Measurements from ENCODE around the gene KLK10. TPM values are rescaled to one million over a fixed set of nuclear protein-coding genes. Genes with fewer than 3 reads are reported as not detected.

The KLK10 gene
- total and polyA plus RNA-seq, 2 donors (not counting 3 experiments of a cell fraction or from before 2014, with no cell fraction given), result not detected

DNA sequence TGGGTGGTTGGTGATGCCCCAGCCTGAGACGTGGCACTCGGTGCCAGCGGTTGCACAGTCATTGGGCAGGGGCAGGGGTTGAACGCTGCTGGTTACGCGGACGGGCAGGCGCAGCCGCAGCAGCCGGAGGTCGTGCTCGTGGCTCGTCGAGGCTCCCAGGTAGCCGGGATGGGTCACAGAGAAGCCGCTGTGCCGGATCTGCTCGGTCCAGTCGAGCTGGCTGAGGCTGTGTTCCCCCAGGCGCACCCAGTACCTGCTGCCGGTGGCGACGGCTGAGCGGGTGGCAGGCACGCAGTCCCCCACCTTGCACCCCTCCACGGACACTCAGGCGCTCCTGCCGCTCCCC, 12.3 kb upstream of the KLK10 start:
- H3K79me2 ChIP-seq (ENCODE audit: control insufficient read depth, insufficient read depth, low read length), result no peaks in the 10 kb centered on the region
- dilution Hi-C loops (cut with MboI; ENCODE audit: extremely low pct_ligation_motif_present, low sequenced_read_pairs) (no loop called here), intact Hi-C loops (cut with micrococcal nuclease) (no loop called here)
- no peak overlapping the region for H3K9ac ChIP-seq (replicated peaks; ENCODE audit: extremely low read depth, insufficient read depth, low read length)
- ChIA-PET CTCF (no interaction called here), POLR2A (no interaction called here)
- TF ChIP-seq, protein P1, sequence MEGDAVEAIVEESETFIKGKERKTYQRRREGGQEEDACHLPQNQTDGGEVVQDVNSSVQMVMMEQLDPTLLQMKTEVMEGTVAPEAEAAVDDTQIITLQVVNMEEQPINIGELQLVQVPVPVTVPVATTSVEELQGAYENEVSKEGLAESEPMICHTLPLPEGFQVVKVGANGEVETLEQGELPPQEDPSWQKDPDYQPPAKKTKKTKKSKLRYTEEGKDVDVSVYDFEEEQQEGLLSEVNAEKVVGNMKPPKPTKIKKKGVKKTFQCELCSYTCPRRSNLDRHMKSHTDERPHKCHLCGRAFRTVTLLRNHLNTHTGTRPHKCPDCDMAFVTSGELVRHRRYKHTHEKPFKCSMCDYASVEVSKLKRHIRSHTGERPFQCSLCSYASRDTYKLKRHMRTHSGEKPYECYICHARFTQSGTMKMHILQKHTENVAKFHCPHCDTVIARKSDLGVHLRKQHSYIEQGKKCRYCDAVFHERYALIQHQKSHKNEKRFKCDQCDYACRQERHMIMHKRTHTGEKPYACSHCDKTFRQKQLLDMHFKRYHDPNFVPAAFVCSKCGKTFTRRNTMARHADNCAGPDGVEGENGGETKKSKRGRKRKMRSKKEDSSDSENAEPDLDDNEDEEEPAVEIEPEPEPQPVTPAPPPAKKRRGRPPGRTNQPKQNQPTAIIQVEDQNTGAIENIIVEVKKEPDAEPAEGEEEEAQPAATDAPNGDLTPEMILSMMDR (IDR thresholded peaks at IDR 0.05; ENCODE audit: extremely low read depth in 1 of 2, insufficient read depth in 1 of 2, low read depth in 1 of 2, low read length in 2 of 2), result no peak
- TF ChIP-seq POLR2AphosphoS5 (IDR thresholded peaks at IDR 0.05; ENCODE audit: insufficient read depth, low read depth, low read length) (no peak), JUN (IDR thresholded peaks at IDR 0.05; ENCODE audit: borderline replicate concordance, insufficient read depth, insufficient read length, low read depth) (no peak), POLR2A (IDR thresholded peaks at IDR 0.05; ENCODE audit: low read depth, low read length) (no peak), FOS (IDR thresholded peaks at IDR 0.05; ENCODE audit: borderline replicate concordance, insufficient read depth, low read length) (no peak), EZH2 (IDR thresholded peaks at IDR 0.05; ENCODE audit: borderline replicate concordance, low read depth, low read length, severe bottlenecking) (no peak), GATA2 (IDR thresholded peaks at IDR 0.05; ENCODE audit: insufficient read depth, insufficient read length, low read depth, low read length) (no peak), MYC (IDR thresholded peaks at IDR 0.05; ENCODE audit: low read depth, low read length) (no peak)
- TF ChIP-seq, protein P2, sequence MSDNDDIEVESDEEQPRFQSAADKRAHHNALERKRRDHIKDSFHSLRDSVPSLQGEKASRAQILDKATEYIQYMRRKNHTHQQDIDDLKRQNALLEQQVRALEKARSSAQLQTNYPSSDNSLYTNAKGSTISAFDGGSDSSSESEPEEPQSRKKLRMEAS (IDR thresholded peaks at IDR 0.05; ENCODE audit: insufficient read depth, insufficient read length), result no peak
- H3K27ac ChIP-seq (ENCODE audit: insufficient read depth, low read depth, low read length), result no peak overlapping the region
- no TSS peak for BruUV-seq (replicated peaks)
- no peaks in the 10 kb centered on the region for H4K20me1 ChIP-seq (replicated peaks; ENCODE audit: control insufficient read depth, extremely low read depth, insufficient read depth, low read length)
- no peaks in the 10 kb centered on the region for H3K4me1 ChIP-seq (ENCODE audit: control insufficient read depth, extremely low read depth, insufficient read depth, low read length)
- DNase-seq (ENCODE audit: low read depth, low spot score) (no peak), FAIRE-seq (no peak)
- H3K36me3 ChIP-seq (ENCODE audit: control insufficient read depth in 2 of 2, extremely low read depth in 1 of 2, insufficient read depth in 2 of 2, low read length in 2 of 2), result no peaks in the 10 kb centered on the region
- H3K4me2 ChIP-seq (ENCODE audit: insufficient read depth, low read length), result no peak overlapping the region
- no peaks in the 10 kb centered on the region for H3K27me3 ChIP-seq (ENCODE audit: control insufficient read depth in 2 of 2, insufficient read depth in 2 of 2, low read length in 2 of 2)
- H3K9me1 ChIP-seq (replicated peaks; ENCODE audit: control insufficient read depth, extremely low read depth, insufficient read depth, low read length), result no peaks in the 10 kb centered on the region
- H3K4me3 ChIP-seq (replicated peaks in 1 of 3; ENCODE audit: insufficient read depth in 1 of 3, low read depth in 1 of 3, low read length in 3 of 3), result no peak overlapping the region
- H2AFZ ChIP-seq (ENCODE audit: low read depth, low read length), result no peak overlapping the region
- no peaks in the 10 kb centered on the region for H3K9me3 ChIP-seq (replicated peaks; ENCODE audit: control insufficient read depth, insufficient read depth, low read length)

Data from endothelial cell of umbilical vein (primary cell).